SK-N-SH (cell line): ENCODE data around the gene TP53I13. TPM values are rescaled to one million over a fixed set of nuclear protein-coding genes. Genes with fewer than 3 reads are reported as not detected.

Source experiments
- CTCF ChIA-PET: fragments of 300-600, 350-600 bp; formaldehyde crosslinking; extraction: SDS; loops from one replicate; lab custom pipeline; 2021; lab: Yijun Ruan, JAX
- POLR2A ChIA-PET: fragments of 350-600 bp; sonication (Branson Sonifier 250); formaldehyde crosslinking; extraction: SDS; loops from one replicate; lab custom pipeline; 2020; ENCODE audit warnings: antibody characterized with exemption, inconsistent platforms; lab: Yijun Ruan, JAX
- DNase-seq: peaks from one replicate; pipeline ENCODE4 v3.0.0; 2012
- H2AFZ ChIP-seq: fragments of 200-600 bp; sonication (generic); 2 replicates; pipeline ENCODE4 v1.8.1; 2016; ENCODE audit warnings: antibody characterized with exemption, mild to moderate bottlenecking, low read depth
- H3F3A ChIP-seq: fragments of 200-600 bp; sonication (generic); replicated peaks from 2 replicates; pipeline ENCODE3; 2016; ENCODE audit warnings: antibody characterized with exemption, mild to moderate bottlenecking; ENCODE audit not compliant: insufficient read depth
- H3K27ac ChIP-seq, 2 experiments: fragments of 200-500 bp in 1 of 2; fragments of 200-600 bp in 1 of 2; sonication (Bioruptor generic) in 1 of 2; sonication (generic), shearing (Covaris generic) in 1 of 2; 2 replicates each; pipeline versions ENCODE4 v1.5.1 to v1.6.1; 2014 to 2016; ENCODE audit warnings: low read depth in 2 of 2, inconsistent platforms in 1 of 2, low read length in 1 of 2, mild to moderate bottlenecking in 1 of 2, mixed read lengths in 1 of 2
- H3K27me3 ChIP-seq: fragments of 200-600 bp; sonication (generic), shearing (Covaris generic); 2 replicates; pipeline ENCODE4 v1.6.1; 2016; ENCODE audit warnings: mixed run types; ENCODE audit not compliant: insufficient read depth
- H3K36me3 ChIP-seq, 2 experiments: fragments of 200-500 bp in 1 of 2; fragments of 200-600 bp in 1 of 2; sonication (Bioruptor generic) in 1 of 2; sonication (generic) in 1 of 2; replicated peaks in 1 of 2; 2 replicates each; pipeline versions ENCODE3 to v1.5.1; 2014 to 2016; ENCODE audit warnings: low read length in 1 of 2, mild to moderate bottlenecking in 1 of 2; ENCODE audit not compliant: insufficient read depth in 2 of 2, control insufficient read depth in 1 of 2
- H3K4me1 ChIP-seq, 2 experiments: fragments of 200-500 bp in 1 of 2; fragments of 200-600 bp in 1 of 2; sonication (Bioruptor generic) in 1 of 2; sonication (generic), shearing (Covaris generic) in 1 of 2; 2 replicates each; pipeline versions ENCODE4 v1.5.1 to v1.6.1; 2014 to 2016; ENCODE audit warnings: low read depth in 1 of 2, low read length in 1 of 2, mixed run types in 1 of 2; ENCODE audit not compliant: insufficient read depth in 2 of 2, control insufficient read depth in 1 of 2
- H3K4me2 ChIP-seq: fragments of 200-600 bp; sonication (generic), shearing (Covaris generic); 2 replicates; pipeline ENCODE4 v1.6.1; 2017; ENCODE audit warnings: mixed run types
- H3K4me3 ChIP-seq, 2 experiments: fragments of 200-500 bp in 1 of 2; fragments of 200-600 bp in 1 of 2; sonication (Bioruptor generic) in 1 of 2; sonication (generic), shearing (Covaris generic) in 1 of 2; 2 replicates each; pipeline versions ENCODE4 v1.5.1 to v1.8.1; 2014 to 2016; ENCODE audit warnings: low read depth in 2 of 2, inconsistent platforms in 1 of 2, low read length in 1 of 2, mild to moderate bottlenecking in 1 of 2, mixed read lengths in 1 of 2, moderate library complexity in 1 of 2
- H3K79me2 ChIP-seq: fragments of 200-600 bp; sonication (generic); 2 replicates; pipeline ENCODE4 v1.8.1; 2017; ENCODE audit warnings: mild to moderate bottlenecking; ENCODE audit not compliant: insufficient read depth
- H3K9ac ChIP-seq: fragments of 200-600 bp; sonication (generic); 2 replicates; pipeline ENCODE4 v1.6.1; 2017; ENCODE audit warnings: mixed run types
- H3K9me2 ChIP-seq: fragments of 200-600 bp; sonication (generic); 2 replicates; pipeline ENCODE4 v1.6.1; 2017; ENCODE audit warnings: mixed run types
- H3K9me3 ChIP-seq: fragments of 200-600 bp; sonication (generic); 2 replicates; pipeline ENCODE4 v1.6.1; 2017; ENCODE audit warnings: mixed run types, mild to moderate bottlenecking, moderate library complexity
- H4K20me1 ChIP-seq: fragments of 200-600 bp; sonication (generic); 2 replicates; pipeline ENCODE4 v1.6.1; 2017; ENCODE audit warnings: mild to moderate bottlenecking, mixed run types; ENCODE audit not compliant: insufficient read depth
- CTCF ChIP-seq: fragments of 200-600 bp; sonication (generic); IDR thresholded peaks from 2 replicates; pipeline ENCODE4 v1.6.1; 2017; ENCODE audit warnings: antibody characterized with exemption, mild to moderate bottlenecking, moderate library complexity
- EP300 ChIP-seq, 2 experiments: IDR thresholded peaks; 2 replicates each; pipeline versions ENCODE4 v1.4.0 to v1.6.1; 2012; ENCODE audit warnings: borderline replicate concordance in 1 of 2, low read depth in 1 of 2, low read length in 1 of 2
- EZH2phosphoT487 ChIP-seq: fragments of 200-600 bp; sonication (generic); IDR thresholded peaks from 2 replicates; pipeline ENCODE4 v1.6.1; 2017; ENCODE audit warnings: low read depth, mixed run types, mild to moderate bottlenecking, antibody characterized with exemption, moderate library complexity, borderline replicate concordance
- FOXM1 ChIP-seq: IDR thresholded peaks from 2 replicates; pipeline ENCODE4 v1.4.0; 2012; ENCODE audit warnings: low read depth, mild to moderate bottlenecking
- GATA2 ChIP-seq: sonication (generic); formaldehyde crosslinking; IDR thresholded peaks from 2 replicates; pipeline ENCODE4 v1.5.0; 2020; ENCODE audit warnings: mild to moderate bottlenecking, missing genetic modification reagents
- IRF3 ChIP-seq: fragments of 150-350 bp; IDR thresholded peaks from 2 replicates; pipeline ENCODE4 v1.6.1; 2016; ENCODE audit warnings: mild to moderate bottlenecking, low read depth, low read length
- JUND ChIP-seq: IDR thresholded peaks from 2 replicates; pipeline ENCODE4 v1.4.0; 2012
- MEF2A ChIP-seq: IDR thresholded peaks from 2 replicates; pipeline ENCODE4 v1.4.0; 2012; ENCODE audit warnings: low read depth, borderline replicate concordance
- NFIC ChIP-seq: IDR thresholded peaks from 2 replicates; pipeline ENCODE4 v1.4.0; 2012; ENCODE audit warnings: borderline replicate concordance
- NRF1 ChIP-seq: IDR thresholded peaks from 2 replicates; pipeline ENCODE4 v1.6.1; 2012; ENCODE audit warnings: low read depth, mild to moderate bottlenecking, low read length
- POLR2AphosphoS5 ChIP-seq: IDR thresholded peaks from 2 replicates; pipeline ENCODE4 v1.6.1; 2012; ENCODE audit warnings: low read depth, low read length
- RCOR1 ChIP-seq: fragments of 150-350 bp; IDR thresholded peaks from 2 replicates; pipeline ENCODE4 v1.6.1; 2017; ENCODE audit warnings: antibody characterized with exemption, low read length
- REST ChIP-seq: IDR thresholded peaks from 2 replicates; pipeline ENCODE4 v1.6.1; 2012; ENCODE audit warnings: mild to moderate bottlenecking, low read depth, low read length, moderate library complexity
- RXRA ChIP-seq: IDR thresholded peaks from 2 replicates; pipeline ENCODE4 v1.4.0; 2012; ENCODE audit warnings: low read depth, mild to moderate bottlenecking, borderline replicate concordance
- SIN3A ChIP-seq: IDR thresholded peaks from 2 replicates; pipeline ENCODE4 v1.6.1; 2012; ENCODE audit warnings: low read depth, mild to moderate bottlenecking, low read length, moderate library complexity, borderline replicate concordance
- SMC3 ChIP-seq: IDR thresholded peaks from 2 replicates; pipeline ENCODE4 v1.6.1; 2012; ENCODE audit warnings: low read depth, low read length, improper control_type of control experiment
- TCF12 ChIP-seq: IDR thresholded peaks from 2 replicates; pipeline ENCODE4 v1.4.0; 2012
- USF1 ChIP-seq: IDR thresholded peaks from 2 replicates; pipeline ENCODE4 v1.4.0; 2012; ENCODE audit warnings: low read depth, borderline replicate concordance
- WGBS: methylation state at CpG from one replicate; pipeline ENCODE4 v1.1.6; 2017; ENCODE audit warnings: low lambda C conversion rate; 5-methylcytosine and 5-hydroxymethylcytosine counted together
- polyA plus RNA-seq, 3 experiments: library from polyadenylated mRNA; depleted of rRNA; stranded (reverse); fragments of >200 nt; gene quantifications; 2 replicates each; pipeline ENCODE4 v1.2.3, GENCODE V29; 2012

TP53I13 gene
- polyA plus RNA-seq, 1 of the 3 experiments (the other 2 are of a cell fraction), result 39.2 TPM

- TF ChIP-seq TCF12 (no peak), CTCF (no peak), NRF1 (no peak), EP300 (IDR thresholded peaks at IDR 0.05; ENCODE audit: borderline replicate concordance in 1 of 2, low read depth in 1 of 2, low read length in 1 of 2) (no peak), SMC3 (no peak), IRF3 (no peak), USF1 (no peak), NFIC (no peak), EZH2phosphoT487 (no peak), POLR2AphosphoS5 (no peak), RXRA (no peak), SIN3A (no peak), RCOR1 (no peak), GATA2 (CRISPR knock-in tag) (no peak), MEF2A (no peak), JUND (no peak), FOXM1 (no peak), REST (no peak)
- Histone ChIP-seq H3F3A (peaks cover 5% of the 10 kb centered on the region), H4K20me1 (peaks cover 62% of the 10 kb centered on the region), H3K9ac (no peak overlapping the region), H3K9me2 (no peaks in the 10 kb centered on the region), H3K9me3 (no peaks in the 10 kb centered on the region), H2AFZ (no peak overlapping the region), H3K36me3 (peaks cover 9 to 45% of the 10 kb centered on the region in 2 experiments), H3K4me1 (peaks cover 11 to 40% of the 10 kb centered on the region in 2 experiments; a peak in 3 of 4 replicates), H3K79me2 (peaks cover 62% of the 10 kb centered on the region), H3K27me3 (no peaks in the 10 kb centered on the region), H3K27ac (no peak overlapping the region; a peak in 1 of 4 replicates), H3K4me3 (no peak overlapping the region), H3K4me2 (no peak overlapping the region)
- ChIA-PET CTCF (interaction anchor here (1.0 to 12.7 kb wide), 5 partner anchors 9 to 511 kb away, joined by 3 to 166 read pairs (median 13); partner anchors contain the start of genes ABHD15, ANKRD13B and TP53I13), POLR2A (interaction anchor here (1.4 kb wide), 1 partner anchor 8 kb away, joined by 3 read pairs; no protein-coding TSS in a partner anchor)
- DNase-seq, result no peak
- 94% methylated on average over 12 of the region's 13 CpGs for WGBS
Observed at GRCh38 chr17:29582772-29583171, 14.3 kb downstream of the TP53I13 start.
